GM21723 (cell line): Measurements from ENCODE around the gene CAMSAP3.
"Not testable (repeated sequence)": the region's sequence is repeated elsewhere in the genome, so short reads cannot be mapped to it uniquely, and the experiment has no call there.

Experiments
- ATAC-seq: cut with Tn5 transposase; IDR thresholded peaks from one replicate; pipeline ENCODE4 v1.9.1; 2021; ENCODE audit warnings: mild to moderate bottlenecking, moderate library complexity; ENCODE audit not compliant: unreplicated experiment

The CAMSAP3 gene

GRCh38 chr19:7577422-7577821, 18.2 kb upstream of the CAMSAP3 start:
- not testable (repeated sequence) for ATAC-seq

GRCh38 chr19:7578127-7578526, 17.5 kb upstream of the CAMSAP3 start:
- ATAC-seq, result no peak

DNA sequence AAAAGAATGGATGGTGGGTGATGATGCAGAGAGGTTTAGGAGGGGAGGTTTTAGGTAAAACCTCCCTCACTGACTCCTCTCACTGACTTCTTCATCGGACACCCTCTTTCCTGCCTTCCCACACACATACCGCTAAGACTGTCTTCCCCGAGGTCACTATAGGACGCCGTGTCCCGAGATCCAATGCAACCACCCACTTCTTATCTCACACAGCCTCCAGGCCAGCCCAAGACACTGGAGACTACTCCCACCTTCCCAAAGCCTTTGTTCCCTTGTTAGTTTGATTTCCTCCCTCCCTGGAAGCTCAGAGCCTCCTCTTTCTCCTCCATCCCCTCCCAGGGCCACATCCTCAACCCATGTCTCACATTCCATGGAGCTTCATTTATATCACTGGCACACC, 16.5 kb upstream of the CAMSAP3 start:
- no peak for ATAC-seq

DNA sequence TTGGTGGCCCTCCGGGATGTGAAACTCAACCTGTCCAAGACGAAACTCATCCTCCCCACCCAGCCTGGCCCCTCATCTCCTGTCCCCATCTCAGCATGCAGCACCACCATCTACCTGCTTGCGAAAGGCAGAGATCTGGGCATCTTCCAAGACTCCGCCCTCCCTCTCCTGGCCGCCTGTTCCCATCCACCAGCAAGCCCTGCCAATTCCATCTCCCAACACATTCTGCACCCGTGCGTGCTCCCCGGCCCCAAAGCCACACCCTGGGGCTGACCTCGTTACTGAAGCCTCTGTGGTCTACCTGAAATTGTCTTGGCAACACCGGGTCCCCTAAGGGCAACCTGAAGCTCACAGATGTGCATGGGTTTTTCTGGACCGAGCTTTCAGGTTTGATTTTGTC, 13.2 kb upstream of the CAMSAP3 start:
- ATAC-seq, result no peak

GRCh38 chr19:7589822-7590221, 5.8 kb upstream of the CAMSAP3 start:
- ATAC-seq, result no peak

DNA sequence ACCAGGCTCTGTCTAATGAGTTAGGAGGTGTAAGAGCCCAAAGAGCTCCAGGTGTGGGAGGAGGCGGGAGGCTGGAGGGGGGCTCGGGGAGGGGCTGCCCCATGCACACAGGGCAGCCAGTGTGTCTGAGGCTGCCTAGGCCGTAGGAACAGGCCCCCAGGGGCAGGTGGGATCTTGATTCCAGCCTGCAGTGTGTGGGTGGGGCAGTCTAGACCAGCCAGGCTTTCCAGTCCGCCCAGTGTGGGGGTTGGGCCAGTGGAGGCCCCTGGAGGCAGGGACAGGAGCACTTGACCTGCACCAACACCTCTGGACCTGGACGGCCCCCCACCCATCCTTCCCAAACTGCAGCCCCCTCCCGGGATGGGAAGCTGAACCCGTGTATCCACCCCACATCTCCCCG, 5.4 kb upstream of the CAMSAP3 start:
- ATAC-seq, result no peak

- no peak for ATAC-seq
Measured at GRCh38 chr19:7596211-7596937, 711 bp downstream of the CAMSAP3 start.

- no peak for ATAC-seq
Measured at GRCh38 chr19:7597689-7598088, 2.0 kb downstream of the CAMSAP3 start.

GRCh38 chr19:7598180-7598579, 2.5 kb downstream of the CAMSAP3 start:
- ATAC-seq, result no peak

GRCh38 chr19:7600721-7601120, 5.1 kb downstream of the CAMSAP3 start:
- ATAC-seq, result no peak

GRCh38 chr19:7602240-7602934, 6.7 kb downstream of the CAMSAP3 start:
- ATAC-seq, result no peak

DNA sequence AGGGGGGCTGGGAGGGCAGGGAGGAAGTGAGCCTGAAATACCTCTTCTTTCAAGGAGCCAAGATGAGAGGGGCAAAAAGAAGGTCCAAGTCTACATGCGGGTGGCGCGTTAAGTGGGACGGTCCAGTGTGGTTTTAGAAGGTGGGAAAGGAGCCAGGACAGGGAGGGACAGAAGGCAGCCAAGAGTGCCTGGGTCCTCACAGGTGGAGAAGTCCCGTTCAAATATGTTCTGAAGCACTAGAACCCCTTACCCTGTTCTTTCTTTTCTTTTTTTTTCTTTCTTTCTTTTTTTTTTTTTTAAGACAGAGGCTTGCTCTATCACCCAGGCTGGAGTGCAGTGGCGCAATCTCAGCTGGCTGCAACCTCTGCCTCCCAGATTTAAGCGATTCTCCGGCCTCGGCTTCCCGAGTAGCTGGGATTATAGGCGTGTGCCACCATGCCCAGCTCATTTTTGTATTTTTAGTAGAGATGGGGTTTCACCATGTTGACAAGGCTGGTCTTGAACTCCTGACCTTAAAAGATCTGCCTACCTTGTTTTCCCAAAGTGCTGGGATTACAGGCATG, 7.4 kb downstream of the CAMSAP3 start:
- no peak for ATAC-seq

DNA sequence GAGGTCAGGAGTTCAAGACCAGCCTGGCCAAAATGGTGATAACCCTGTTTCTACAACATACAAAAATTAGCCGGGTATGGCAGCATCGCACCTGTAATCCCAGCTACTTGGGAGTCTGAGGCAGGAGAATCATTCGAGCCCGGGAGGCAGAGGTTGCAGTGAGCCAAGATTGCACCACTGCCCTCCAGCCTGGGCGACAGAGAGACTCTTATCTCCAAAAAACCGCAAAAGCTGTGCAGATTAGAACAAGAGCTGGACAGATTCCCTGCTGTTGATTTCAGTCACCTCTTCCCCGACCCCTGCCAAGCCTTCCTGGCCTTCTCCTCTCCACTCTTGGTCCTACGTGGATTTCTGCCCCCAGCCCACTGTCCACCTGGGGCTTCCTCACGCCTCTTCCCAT, 8.3 kb downstream of the CAMSAP3 start:
- no peak for ATAC-seq

DNA sequence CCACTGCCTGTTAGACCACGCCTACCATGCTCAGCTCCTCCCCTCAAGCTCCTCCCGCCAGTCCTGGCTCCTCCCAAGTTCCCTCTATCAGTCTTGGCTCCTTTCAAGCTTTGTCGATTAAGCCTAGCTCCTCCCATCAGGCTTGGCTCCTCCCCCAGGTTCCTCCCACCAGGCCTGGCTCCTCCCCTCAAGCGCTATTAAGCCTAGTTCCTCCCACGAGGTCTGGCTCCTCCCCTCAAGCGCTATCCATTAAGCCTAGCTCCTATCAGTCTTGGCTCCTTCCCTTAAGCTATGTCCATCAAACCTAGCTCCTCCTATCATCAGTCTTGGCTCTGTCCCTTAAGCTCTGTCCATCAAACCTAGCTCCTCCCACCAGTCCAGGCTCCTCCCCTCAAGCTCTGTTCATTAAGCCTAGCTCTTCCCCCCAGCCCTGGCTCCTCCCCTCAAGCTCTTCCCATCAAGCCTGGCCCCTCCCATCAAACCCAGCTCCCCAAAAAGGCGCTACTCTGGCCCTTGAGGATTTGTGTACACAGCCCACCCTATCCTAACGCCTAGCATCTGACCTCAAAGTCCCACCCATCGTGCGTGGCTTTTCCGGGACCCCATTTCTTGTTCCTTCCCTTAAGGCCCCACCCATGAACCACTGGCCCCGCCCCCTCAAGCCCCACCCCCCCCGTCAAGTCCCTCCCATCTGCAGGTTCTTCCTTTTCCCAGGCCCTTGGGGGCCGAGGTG, 10.0 kb downstream of the CAMSAP3 start:
- no peak for ATAC-seq

DNA sequence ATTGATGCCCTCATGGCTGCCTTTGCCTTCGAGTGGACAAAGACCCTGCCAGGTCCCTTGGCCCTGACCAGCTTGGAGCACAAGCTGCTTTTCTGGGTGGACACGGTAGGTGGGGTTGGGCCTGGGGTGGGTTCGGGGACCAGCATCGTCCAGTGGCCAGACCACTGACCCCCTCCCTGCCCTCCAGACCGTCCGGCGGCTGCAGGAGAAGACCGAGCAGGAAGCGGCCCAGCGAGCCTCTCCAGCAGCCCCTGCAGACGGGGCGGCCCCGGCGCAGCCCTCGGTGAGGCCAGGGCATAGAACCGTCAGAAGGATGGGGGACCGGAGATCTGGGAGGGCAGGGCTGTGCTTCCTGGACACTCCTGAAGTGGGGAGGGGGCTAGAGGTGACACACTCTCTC, 10.6 kb downstream of the CAMSAP3 start:
- no peak for ATAC-seq

GRCh38 chr19:7607212-7607873, 11.7 kb downstream of the CAMSAP3 start:
- no peak for ATAC-seq

- ATAC-seq, result no peak
Measured at GRCh38 chr19:7607874-7608560, 12.4 kb downstream of the CAMSAP3 start.

DNA sequence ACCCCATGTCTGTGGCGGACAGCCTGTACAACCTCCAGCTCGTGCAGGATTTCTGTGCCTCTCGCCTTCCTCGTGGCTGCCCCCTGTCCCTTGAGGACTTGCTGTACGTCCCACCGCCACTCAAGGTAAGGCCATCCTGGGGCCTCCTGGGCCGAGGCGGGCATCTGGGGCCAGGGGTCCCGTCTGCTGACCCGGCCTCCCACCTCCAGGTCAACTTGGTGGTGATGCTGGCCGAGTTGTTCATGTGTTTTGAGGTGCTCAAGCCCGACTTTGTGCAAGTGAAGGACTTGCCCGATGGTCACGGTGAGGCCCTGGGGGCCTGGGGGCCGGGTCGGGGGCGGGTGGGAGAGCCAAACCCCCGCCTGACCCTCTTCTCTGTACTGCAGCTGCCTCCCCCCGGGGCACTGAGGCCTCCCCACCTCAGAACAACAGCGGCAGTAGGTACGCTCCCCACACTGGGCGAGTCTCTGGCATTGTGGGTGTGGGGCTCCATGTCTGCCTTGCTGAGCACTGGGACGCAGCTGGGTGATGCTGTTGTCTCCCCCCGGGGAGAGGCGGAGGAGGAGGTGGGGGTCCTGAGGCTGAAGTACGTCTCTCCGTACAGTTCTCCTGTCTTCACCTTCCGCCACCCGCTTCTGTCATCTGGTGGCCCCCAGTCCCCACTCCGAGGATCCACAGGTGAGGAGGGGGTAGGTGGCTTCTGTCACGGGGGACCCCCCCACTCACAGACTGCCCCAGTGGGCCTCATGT, 15.0 kb downstream of the CAMSAP3 start:
- no peak for ATAC-seq

DNA sequence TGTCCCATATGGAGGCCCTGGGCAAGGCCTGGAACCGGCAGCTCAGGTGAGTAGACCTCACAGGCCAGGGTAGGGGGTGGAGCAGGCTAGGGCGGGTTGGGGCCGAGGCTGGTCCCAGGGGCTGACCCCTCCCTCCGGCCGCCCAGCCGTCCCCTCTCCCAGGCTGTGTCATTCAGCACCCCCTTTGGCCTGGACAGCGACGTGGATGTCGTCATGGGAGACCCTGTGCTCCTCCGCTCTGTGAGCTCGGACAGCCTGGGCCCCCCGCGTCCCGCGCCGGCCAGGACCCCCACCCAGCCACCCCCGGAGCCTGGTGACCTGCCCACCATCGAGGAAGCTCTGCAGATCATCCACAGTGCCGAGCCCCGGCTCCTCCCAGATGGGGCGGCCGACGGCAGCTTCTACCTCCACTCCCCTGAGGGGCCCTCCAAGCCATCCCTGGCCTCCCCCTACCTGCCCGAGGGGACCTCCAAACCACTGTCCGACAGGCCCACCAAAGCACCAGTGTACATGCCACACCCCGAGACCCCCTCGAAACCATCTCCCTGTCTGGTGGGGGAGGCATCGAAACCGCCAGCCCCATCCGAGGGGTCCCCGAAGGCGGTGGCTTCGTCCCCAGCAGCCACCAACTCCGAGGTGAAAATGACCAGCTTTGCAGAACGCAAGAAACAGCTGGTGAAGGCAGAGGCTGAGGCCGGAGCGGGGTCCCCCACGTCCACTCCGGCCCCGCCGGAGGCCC, 16.0 kb downstream of the CAMSAP3 start:
- ATAC-seq, result no peak
